HepG2 (cell line): ENCODE data around the gene KRTAP12-2. TPM values are rescaled to one million over a fixed set of nuclear protein-coding genes. Genes with fewer than 3 reads are reported as not detected.

Experiments
- ATAC-seq: fragments of 200-7000 bp; cut with Tn5 transposase; 3 replicates; pipeline ENCODE4 v1.9.1; 2020; ENCODE audit warnings: mild to moderate bottlenecking, moderate library complexity
- BruUV-seq: library from RNA; stranded (reverse); fragments of 400-500 nt; replicated peaks from 2 replicates; lab custom pipeline; 2021; lab: Mats Ljungman, UMichigan
- CTCF ChIA-PET: fragments of 300-600 bp; formaldehyde crosslinking; extraction: SDS; loops from one replicate; lab custom pipeline; 2021; ENCODE audit warnings: low total read pairs, inconsistent platforms, low intra/inter-chr PET ratio; lab: Yijun Ruan, JAX
- POLR2A ChIA-PET: fragments of 350-600 bp; sonication (Branson Sonifier 250); formaldehyde crosslinking; loops from one replicate; lab custom pipeline; 2020; ENCODE audit warnings: antibody characterized with exemption, inconsistent platforms; lab: Yijun Ruan, JAX
- DNase-seq: peaks from one replicate; pipeline ENCODE4 v3.0.0-alpha.2; 2015; ENCODE audit warnings: low spot score
- FAIRE-seq: peaks from 3 replicates; lab custom pipeline; 2011; peaks lifted over from hg19 to GRCh38; lab: Jason Lieb, UNC
- H2AFZ ChIP-seq: one replicate; pipeline ENCODE4 v1.6.1; 2011; ENCODE audit warnings: low read length, inconsistent platforms
- H3K27ac ChIP-seq: fragments of 300-600 bp; 3 replicates; pipeline ENCODE4 v1.8.0; 2011; ENCODE audit warnings: mixed run types, mild to moderate bottlenecking, mixed read lengths, low read length, inconsistent platforms; ENCODE audit not compliant: insufficient read depth; ENCODE audit errors: extremely low read length
- H3K27me3 ChIP-seq, 2 experiments: fragments of 200-600 bp in 1 of 2; 2 replicates in 1 of 2; 3 replicates in 1 of 2; pipeline versions ENCODE4 v1.6.0 to v1.8.0; 2011; ENCODE audit warnings: low read length in 2 of 2, mild to moderate bottlenecking in 2 of 2, moderate library complexity in 2 of 2, inconsistent platforms in 1 of 2; ENCODE audit not compliant: insufficient read depth in 2 of 2, control insufficient read depth in 1 of 2
- H3K36me3 ChIP-seq, 2 experiments: fragments of 200-600 bp in 1 of 2; replicated peaks in 1 of 2; 2 replicates in 1 of 2; 3 replicates in 1 of 2; pipeline versions ENCODE4 v1.5.1 to v1.8.0; 2011; ENCODE audit warnings: low read length in 2 of 2, inconsistent platforms in 1 of 2; ENCODE audit not compliant: insufficient read depth in 2 of 2, control insufficient read depth in 1 of 2
- H3K4me1 ChIP-seq: 2 replicates; pipeline ENCODE4 v1.5.1; 2012; ENCODE audit warnings: low read length, inconsistent platforms; ENCODE audit not compliant: insufficient read depth
- H3K4me2 ChIP-seq: 2 replicates; pipeline ENCODE4 v1.6.0; 2011; ENCODE audit warnings: low read depth, low read length, inconsistent platforms
- H3K4me3 ChIP-seq, 3 experiments: fragments of 200-600 bp in 1 of 3; sonication (generic), shearing (Covaris generic) in 1 of 3; replicated peaks in 1 of 3; 2 replicates each; pipeline ENCODE4 v1.5.1; 2011 to 2016; ENCODE audit warnings: low read length in 3 of 3, inconsistent platforms in 2 of 3, low read depth in 2 of 3, mild to moderate bottlenecking in 2 of 3, control low read depth in 1 of 3, mixed read lengths in 1 of 3; ENCODE audit not compliant: insufficient read depth in 1 of 3
- H3K79me2 ChIP-seq: one replicate; pipeline ENCODE4 v1.6.1; 2011; ENCODE audit warnings: low read length, inconsistent platforms; ENCODE audit not compliant: insufficient read depth
- H3K9ac ChIP-seq: 2 replicates; pipeline ENCODE4 v1.6.0; 2011; ENCODE audit warnings: mild to moderate bottlenecking, low read depth, low read length, inconsistent platforms; ENCODE audit not compliant: insufficient read depth
- H3K9me3 ChIP-seq: 2 replicates; pipeline ENCODE4 v1.5.1; 2012; ENCODE audit warnings: mild to moderate bottlenecking, low read length
- H4K20me1 ChIP-seq: 2 replicates; pipeline ENCODE4 v1.6.0; 2011; ENCODE audit warnings: inconsistent platforms, mild to moderate bottlenecking, low read length, moderate library complexity; ENCODE audit not compliant: insufficient read depth
- ELK4 ChIP-seq: sonication (generic); formaldehyde crosslinking; IDR thresholded peaks from 2 replicates; pipeline ENCODE4 v1.9.0; 2021; ENCODE audit warnings: missing genetic modification reagents, borderline replicate concordance
- EZH2 ChIP-seq: conservative IDR thresholded peaks from 2 replicates; pipeline ENCODE4 v1.6.1; 2012; ENCODE audit warnings: mild to moderate bottlenecking, low read depth, low read length, moderate library complexity
- HDAC6 ChIP-seq: fragments of 200-600 bp; sonication (generic); IDR thresholded peaks from 2 replicates; pipeline ENCODE4 v1.7.0; 2017; ENCODE audit warnings: mild to moderate bottlenecking, antibody characterized with exemption, low read length, low read depth
- HOXA5 ChIP-seq: sonication (generic); formaldehyde crosslinking; IDR thresholded peaks from 2 replicates; pipeline ENCODE4 v1.4.0; 2020; ENCODE audit warnings: missing genetic modification reagents
- MEF2D ChIP-seq: sonication (generic); formaldehyde crosslinking; IDR thresholded peaks from 2 replicates; pipeline ENCODE4 v1.5.1; 2020; ENCODE audit warnings: mild to moderate bottlenecking, missing genetic modification reagents
- NFAT5 ChIP-seq: sonication (generic); formaldehyde crosslinking; IDR thresholded peaks from 2 replicates; pipeline ENCODE4 v1.4.0; 2020; ENCODE audit warnings: missing genetic modification reagents
- NFIB ChIP-seq: sonication (generic); formaldehyde crosslinking; IDR thresholded peaks from 2 replicates; pipeline ENCODE4 v1.9.0; 2021; ENCODE audit warnings: missing genetic modification reagents, mild to moderate bottlenecking, borderline replicate concordance
- ZKSCAN5 ChIP-seq: sonication (generic); formaldehyde crosslinking; IDR thresholded peaks from 2 replicates; pipeline ENCODE4 v1.5.1; 2020; ENCODE audit warnings: mild to moderate bottlenecking, missing genetic modification reagents
- ZMYM4 ChIP-seq: sonication (generic); formaldehyde crosslinking; IDR thresholded peaks from 2 replicates; pipeline ENCODE4 v1.8.1; 2023; ENCODE audit warnings: mild to moderate bottlenecking, missing genetic modification reagents
- ZNF280B ChIP-seq: sonication (generic); formaldehyde crosslinking; IDR thresholded peaks from 2 replicates; pipeline ENCODE4 v1.5.0; 2020; ENCODE audit warnings: missing genetic modification reagents, mild to moderate bottlenecking, borderline replicate concordance
- ZNF550 ChIP-seq: sonication (generic); formaldehyde crosslinking; IDR thresholded peaks from 2 replicates; pipeline ENCODE4 v1.4.0; 2020; ENCODE audit warnings: mild to moderate bottlenecking, missing genetic modification reagents, borderline replicate concordance
- ZNF652 ChIP-seq: IDR thresholded peaks from 2 replicates; pipeline ENCODE4 v1.6.1; 2016; ENCODE audit warnings: low read depth, borderline replicate concordance
- WGBS: methylation state at CpG from one replicate; pipeline ENCODE4 v1.1.6; 2017; ENCODE audit warnings: low lambda C conversion rate; 5-methylcytosine and 5-hydroxymethylcytosine counted together
- in situ Hi-C: cut with HindIII; loops from 2 replicates; pipeline ENCODE4 v1.10.0; 2017; ENCODE audit warnings: low pct_unique_long_range_greater_than_20kb; ENCODE audit not compliant: extremely low pct_ligation_motif_present
- intact Hi-C: fragments of 100-400 bp; cut with micrococcal nuclease; formaldehyde crosslinking; loops from one replicate; pipeline ENCODE4 v1.10.0; 2022; ENCODE audit not compliant: unreplicated experiment
- polyA plus RNA-seq, 8 experiments: library from polyadenylated mRNA; depleted of rRNA in 3 of 8; stranded (reverse) in 7 of 8; unstranded in 1 of 8; fragments of >200 nt; fragmentation: Illumina TruSeq in 4 of 8; extraction: Trizol in 4 of 8; gene quantifications; 2 replicates each; pipeline versions ENCODE4 v1.2.1 to v1.2.3, GENCODE V29; 2011 to 2016; ENCODE audit warnings: low read depth in 4 of 8, missing spikeins in 1 of 8, mixed read lengths in 1 of 8; ENCODE audit not compliant: insufficient read depth in 1 of 8
- total RNA-seq, 5 experiments: library from RNA; depleted of rRNA; stranded (reverse); fragments of >200 nt; fragmentation: Illumina TruSeq; extraction: Trizol; gene quantifications; 2 replicates each; pipeline ENCODE4 v1.2.3, GENCODE V29; 2016; ENCODE audit warnings: low read depth in 1 of 5

KRTAP12-2 gene
- total and polyA plus RNA-seq, 2 of the 13 experiments (the other 11 are each of a cell fraction or from before 2014, with no cell fraction given), result not detected

DNA sequence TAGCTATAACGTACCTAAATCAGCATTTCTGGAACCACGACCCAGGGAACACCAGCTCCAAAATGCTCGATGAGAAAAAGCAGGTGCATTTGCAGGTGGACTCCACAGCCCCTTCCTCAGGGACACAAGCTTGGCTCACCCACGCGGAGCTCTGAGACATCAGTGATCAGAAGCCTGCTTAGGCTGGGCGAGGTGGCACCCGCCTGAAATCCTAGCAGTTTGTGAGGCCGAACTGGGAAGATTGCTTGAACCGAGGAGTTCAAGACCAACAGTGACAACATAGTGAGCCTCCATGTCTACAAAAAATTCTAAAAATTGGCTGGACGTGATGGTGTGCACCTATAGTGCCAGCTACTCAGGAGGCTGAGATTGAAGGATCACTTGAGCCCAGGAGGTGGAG, 47.1 kb upstream of the KRTAP12-2 start (continued):
- TF ChIP-seq ZNF550 (CRISPR knock-in tag) (no peak), HOXA5 (no peak)

GRCh38 chr21:44713130-44713529, 46.4 kb upstream of the KRTAP12-2 start:
- FAIRE-seq (no peak), ATAC-seq (no peak)
- Histone ChIP-seq H4K20me1 (no peaks in the 10 kb centered on the region), H3K4me1 (peaks cover 16% of the 10 kb centered on the region; the same call in 1 of the 2 replicates), H2AFZ (no peak overlapping the region), H3K4me2 (no peak overlapping the region), H3K9me3 (no peaks in the 10 kb centered on the region), H3K27me3 (peaks cover 16 to 56% of the 10 kb centered on the region in 2 experiments), H3K4me3 (no peak overlapping the region)
- in situ Hi-C loops, result no loop called here
- ChIA-PET POLR2A (no interaction called here), CTCF (no interaction called here)
- TF ChIP-seq MEF2D (no peak), ZMYM4 (CRISPR knock-in tag) (no peak), ZKSCAN5 (CRISPR knock-in tag) (no peak), NFIB (CRISPR knock-in tag) (no peak), HDAC6 (no peak), ZNF280B (CRISPR knock-in tag) (no peak), EZH2 (no peak), ELK4 (CRISPR knock-in tag) (no peak), ZNF652 (no peak), NFAT5 (CRISPR knock-in tag) (no peak)
- TF ChIP-seq, all 625 proteins: peak for 0
- intact Hi-C loops, result no loop called here
- no TSS peak for BruUV-seq
- WGBS, result no CpG with 5 or more reads among the region's 9 CpGs
- Histone ChIP-seq H3K27ac (no peak overlapping the region), H3K9ac (no peak overlapping the region), H3K36me3 (no peaks in the 10 kb centered on the region), H3K79me2 (no peaks in the 10 kb centered on the region)
- no peak for DNase-seq
